Measurements from ENCODE around the gene S100P. TPM values are rescaled to one million over a fixed set of nuclear protein-coding genes. Genes with fewer than 3 reads are reported as not detected.

Gene S100P
- total RNA-seq, 1 experiment from 2014 or later = 480 TPM

DNA sequence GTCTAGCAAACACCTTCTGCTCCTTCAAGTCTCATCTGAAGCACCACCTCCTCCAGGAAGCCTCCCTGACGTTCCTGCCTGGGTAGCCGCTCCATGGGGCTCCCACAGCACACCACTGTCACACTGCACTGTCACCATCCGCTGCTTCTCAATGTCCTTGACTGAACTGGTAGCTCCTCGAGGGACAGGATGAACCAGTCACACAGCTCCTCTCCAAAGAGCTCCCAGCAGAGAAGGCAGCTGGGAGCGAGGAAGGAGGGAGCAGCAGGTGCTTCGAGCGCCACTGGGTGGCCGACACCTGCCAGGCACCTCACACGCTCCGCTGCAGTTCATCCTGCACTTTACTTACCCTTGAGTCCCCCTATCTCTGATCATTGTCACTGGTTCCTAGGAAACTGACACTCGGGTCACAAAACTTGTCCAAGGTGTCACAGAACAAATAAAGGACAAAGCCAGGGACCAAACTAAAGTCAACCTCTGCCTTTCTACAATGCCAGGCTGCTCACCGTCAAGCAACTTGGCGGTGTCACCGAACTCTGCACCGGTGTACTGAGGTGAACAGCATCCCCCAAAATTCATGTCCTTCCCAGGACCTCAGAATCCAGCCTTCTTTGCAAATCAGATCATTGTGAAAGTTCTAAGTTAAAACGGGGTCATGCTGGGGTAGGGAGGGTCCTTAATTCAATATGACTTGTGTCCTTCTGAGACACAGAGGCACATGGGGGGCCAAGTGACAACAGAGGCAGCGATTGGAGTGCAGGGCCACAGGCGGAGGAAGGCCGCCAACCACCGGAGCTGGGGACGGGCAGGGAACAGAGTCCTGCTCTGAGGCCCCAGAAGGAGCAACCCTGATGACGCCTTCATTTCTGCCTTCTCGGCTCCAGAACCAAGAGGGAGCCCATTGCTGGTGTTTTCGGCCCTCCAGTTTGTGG, 5.5 kb upstream of the S100P start:
- Histone ChIP-seq H3K27ac (peak overlapping the region; percentile 100), H3K9me3 (ENCODE audit: insufficient read depth, low read depth) (no peaks in the 10 kb centered on the region), H3K27me3 (ENCODE audit: insufficient read depth, low read depth) (no peaks in the 10 kb centered on the region), H3K36me3 (ENCODE audit: low read depth) (no peaks in the 10 kb centered on the region), H3K4me1 (replicated peaks; ENCODE audit: insufficient read depth) (peaks cover 54% of the 10 kb centered on the region), H2AFZ (no peak overlapping the region), H3K9me2 (ENCODE audit: insufficient read depth) (no peaks in the 10 kb centered on the region), H3K4me3 (peak overlapping the region; percentile 17; the same call in 1 of the 2 replicates), H3K79me2 (ENCODE audit: low read depth) (peaks cover 13% of the 10 kb centered on the region; the same call in 1 of the 2 replicates), H4K20me1 (ENCODE audit: insufficient read depth) (no peaks in the 10 kb centered on the region), H3K4me2 (peak overlapping the region; percentile 69), H3F3A (ENCODE audit: insufficient read depth, low read depth) (peaks cover 43% of the 10 kb centered on the region)
- TF ChIP-seq EZH2 (IDR thresholded peaks at IDR 0.05; ENCODE audit: low read depth) = no peak
- TF ChIP-seq, protein P1, sequence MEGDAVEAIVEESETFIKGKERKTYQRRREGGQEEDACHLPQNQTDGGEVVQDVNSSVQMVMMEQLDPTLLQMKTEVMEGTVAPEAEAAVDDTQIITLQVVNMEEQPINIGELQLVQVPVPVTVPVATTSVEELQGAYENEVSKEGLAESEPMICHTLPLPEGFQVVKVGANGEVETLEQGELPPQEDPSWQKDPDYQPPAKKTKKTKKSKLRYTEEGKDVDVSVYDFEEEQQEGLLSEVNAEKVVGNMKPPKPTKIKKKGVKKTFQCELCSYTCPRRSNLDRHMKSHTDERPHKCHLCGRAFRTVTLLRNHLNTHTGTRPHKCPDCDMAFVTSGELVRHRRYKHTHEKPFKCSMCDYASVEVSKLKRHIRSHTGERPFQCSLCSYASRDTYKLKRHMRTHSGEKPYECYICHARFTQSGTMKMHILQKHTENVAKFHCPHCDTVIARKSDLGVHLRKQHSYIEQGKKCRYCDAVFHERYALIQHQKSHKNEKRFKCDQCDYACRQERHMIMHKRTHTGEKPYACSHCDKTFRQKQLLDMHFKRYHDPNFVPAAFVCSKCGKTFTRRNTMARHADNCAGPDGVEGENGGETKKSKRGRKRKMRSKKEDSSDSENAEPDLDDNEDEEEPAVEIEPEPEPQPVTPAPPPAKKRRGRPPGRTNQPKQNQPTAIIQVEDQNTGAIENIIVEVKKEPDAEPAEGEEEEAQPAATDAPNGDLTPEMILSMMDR (conservative IDR thresholded peaks at IDR 0.05) = no peak; the same call in 1 of the 2 replicates
- POLR2A ChIA-PET (ENCODE audit: unreplicated experiment) = interaction anchor here (0.6 to 1.5 kb wide), 8 partner anchors 12 to 380 kb away, joined by 3 to 17 read pairs (median 6); partner anchors contain the start of genes GRPEL1 and MRFAP1
- intact Hi-C loops (cut with micrococcal nuclease; ENCODE audit: unreplicated experiment) = loop anchor here (2.0 to 5.0 kb wide), 2 partner anchors 13 to 416 kb away; a partner anchor contains a TSS
- DNase-seq = peak; percentile 48 to 78
- CTCF ChIA-PET = interaction anchor here (1.0 to 1.9 kb wide), 2 partner anchors 12 to 14 kb away, joined by 8 to 11 read pairs; a partner anchor contains a TSS
- no TSS peak for BruUV-seq (replicated peaks)

DNA sequence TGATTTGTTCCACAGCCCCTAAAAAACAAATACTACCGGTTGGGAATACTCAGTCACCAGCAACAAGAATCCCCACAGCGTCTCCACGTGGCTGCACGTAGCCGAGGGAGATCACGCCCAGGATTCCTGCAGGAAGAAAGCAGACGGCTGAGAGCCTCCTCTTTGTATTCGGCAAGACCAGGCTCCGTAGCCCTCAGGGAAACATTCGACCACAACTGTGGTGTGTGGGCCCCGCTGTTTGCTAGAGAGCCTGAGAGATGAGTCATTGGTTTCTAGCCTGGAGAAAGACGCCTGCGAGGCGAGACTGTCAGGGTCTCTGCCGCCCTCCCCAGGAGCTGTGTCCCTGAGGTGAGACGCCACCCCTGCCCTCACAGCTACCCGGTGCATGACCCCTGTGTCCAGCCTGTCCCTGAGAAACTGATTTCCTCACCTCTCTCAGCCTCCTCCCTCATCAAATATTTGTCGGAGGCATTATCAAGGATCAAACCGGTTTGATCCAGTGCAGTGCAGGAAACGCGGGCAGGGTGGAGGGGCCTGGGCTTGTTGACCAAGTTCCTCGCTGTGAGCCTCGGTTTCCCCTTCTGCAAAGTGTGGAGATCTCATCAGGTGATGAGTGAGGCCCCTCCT, 4.7 kb upstream of the S100P start:
- no TSS peak for BruUV-seq (replicated peaks)
- Histone ChIP-seq H4K20me1 (ENCODE audit: insufficient read depth) (no peaks in the 10 kb centered on the region), H3K4me1 (replicated peaks; ENCODE audit: insufficient read depth) (peaks cover 56% of the 10 kb centered on the region), H3K9me3 (ENCODE audit: insufficient read depth, low read depth) (no peaks in the 10 kb centered on the region), H3K4me2 (peak overlapping the region; percentile 86), H3K36me3 (ENCODE audit: low read depth) (no peaks in the 10 kb centered on the region), H2AFZ (no peak overlapping the region), H3K27me3 (ENCODE audit: insufficient read depth, low read depth) (no peaks in the 10 kb centered on the region), H3K27ac (peak overlapping the region; percentile 100), H3K4me3 (peak overlapping the region; percentile 46; the same call in 1 of the 2 replicates), H3F3A (ENCODE audit: insufficient read depth, low read depth) (peaks cover 46% of the 10 kb centered on the region), H3K79me2 (ENCODE audit: low read depth) (peaks cover 16% of the 10 kb centered on the region), H3K9me2 (ENCODE audit: insufficient read depth) (no peaks in the 10 kb centered on the region)
- intact Hi-C loops (cut with micrococcal nuclease; ENCODE audit: unreplicated experiment) = loop anchor here (1.0 to 5.0 kb wide), 4 partner anchors 14 to 417 kb away; partner anchors contain the start of gene KIAA0232
- ChIA-PET CTCF (interaction anchor here (0.6 to 1.4 kb wide), 5 partner anchors 11 to 962 kb away, joined by 5 to 7 read pairs (median 5); no protein-coding TSS in a partner anchor), POLR2A (ENCODE audit: unreplicated experiment) (interaction anchor here (0.6 to 1.5 kb wide), 7 partner anchors 14 to 379 kb away, joined by 3 to 17 read pairs (median 7); partner anchors contain the start of genes GRPEL1 and MRFAP1)
- no peak for TF ChIP-seq EZH2 (IDR thresholded peaks at IDR 0.05; ENCODE audit: low read depth)
- TF ChIP-seq, protein P1 (conservative IDR thresholded peaks at IDR 0.05) = no peak
- DNase-seq = peak; percentile 94 to 98

DNA sequence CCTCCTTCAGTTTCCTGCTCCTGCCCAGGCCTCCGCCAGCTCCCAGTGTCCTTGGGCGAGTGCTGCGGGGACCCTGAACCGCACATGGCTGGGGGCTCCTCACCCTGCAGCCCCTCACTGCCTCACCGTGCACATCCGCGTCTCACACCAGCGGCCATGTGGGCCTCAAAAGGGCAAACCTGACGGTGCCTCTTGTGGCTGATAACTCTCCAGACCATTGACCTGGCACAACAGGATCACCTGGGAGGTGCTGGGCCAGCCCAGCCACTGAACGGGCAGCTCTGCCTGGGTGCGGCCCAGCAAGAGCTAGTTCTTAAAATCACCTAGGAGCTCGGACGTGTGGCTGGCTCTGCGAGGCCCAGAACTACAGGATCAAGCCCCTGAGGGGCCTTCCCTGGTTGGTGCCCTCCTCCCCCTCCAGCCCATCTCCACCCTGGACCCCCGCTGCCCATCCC, 4.1 kb upstream of the S100P start:
- no TSS peak for BruUV-seq (replicated peaks)
- Histone ChIP-seq H3K4me3 (peak overlapping the region; percentile 46; the same call in 1 of the 2 replicates), H3K4me1 (replicated peaks; ENCODE audit: insufficient read depth) (peaks cover 56% of the 10 kb centered on the region), H3K9me3 (ENCODE audit: insufficient read depth, low read depth) (no peaks in the 10 kb centered on the region), H3K4me2 (peak overlapping the region; percentile 86), H3K27ac (peak overlapping the region; percentile 100), H3F3A (ENCODE audit: insufficient read depth, low read depth) (peaks cover 46% of the 10 kb centered on the region), H2AFZ (no peak overlapping the region), H3K9me2 (ENCODE audit: insufficient read depth) (no peaks in the 10 kb centered on the region), H3K27me3 (ENCODE audit: insufficient read depth, low read depth) (no peaks in the 10 kb centered on the region), H3K36me3 (ENCODE audit: low read depth) (no peaks in the 10 kb centered on the region), H4K20me1 (ENCODE audit: insufficient read depth) (peaks cover 3% of the 10 kb centered on the region; the same call in 1 of the 2 replicates), H3K79me2 (ENCODE audit: low read depth) (peaks cover 21% of the 10 kb centered on the region)
- peak; percentile 70 to 77 for DNase-seq
- no peak for TF ChIP-seq EZH2 (IDR thresholded peaks at IDR 0.05; ENCODE audit: low read depth)
- TF ChIP-seq, protein P1 (conservative IDR thresholded peaks at IDR 0.05) = no peak
- ChIA-PET POLR2A (ENCODE audit: unreplicated experiment) (interaction anchor here (0.6 to 1.5 kb wide), 4 partner anchors 15 to 379 kb away, joined by 3 to 17 read pairs (median 7); partner anchors contain the start of genes GRPEL1 and MRFAP1), CTCF (interaction anchor here (0.6 to 1.4 kb wide), 5 partner anchors 10 to 961 kb away, joined by 5 to 7 read pairs (median 5); no protein-coding TSS in a partner anchor)
- intact Hi-C loops (cut with micrococcal nuclease; ENCODE audit: unreplicated experiment) = loop anchor here (1.0 to 5.0 kb wide), 4 partner anchors 15 to 417 kb away; partner anchors contain the start of gene KIAA0232

Measured in PC-9 (cell line).